MM.1S (cell line): ENCODE data around the gene FAM107B.

Source experiments
- CTCF ChIP-seq: fragments of 300-600 bp; sonication (generic); IDR thresholded peaks from 2 replicates; pipeline ENCODE4 v1.5.1; 2016; ENCODE audit warnings: antibody characterized with exemption, low read length, mixed read lengths
- EZH2 ChIP-seq: fragments of 300-600 bp; sonication (generic); optimal IDR thresholded peaks from 2 replicates; pipeline ENCODE3; 2017; ENCODE audit warnings: low read depth, mild to moderate bottlenecking, antibody characterized with exemption, low read length, mixed read lengths

GRCh38 chr10:14822879-14823755 is 48.4 kb upstream of the FAM107B start:
- TF ChIP-seq CTCF (peak; percentile 69), EZH2 (no peak)
